Coronary artery (tissue), 2 donors: ENCODE data around the gene ELMOD1.

Experiments
- DNase-seq: peaks from one replicate; pipeline ENCODE4 v3.0.0-alpha.2; 2017; ENCODE audit warnings: low spot score
- H3K27ac ChIP-seq, 2 donors: fragments of 200-600 bp; sonication (generic); one replicate each; pipeline ENCODE4 v1.5.1; 2016 to 2019
- H3K4me3 ChIP-seq: fragments of 200-600 bp; sonication (generic); 2 replicates; pipeline ENCODE4 v1.5.1; 2016; ENCODE audit warnings: mild to moderate bottlenecking, moderate library complexity
- TF ChIP-seq, protein P1 (sequence below): fragments of 200-600 bp; sonication (generic); IDR thresholded peaks from one replicate; pipeline ENCODE4 v1.5.1; 2019; ENCODE audit warnings: antibody characterized with exemption

ELMOD1 gene

DNA sequence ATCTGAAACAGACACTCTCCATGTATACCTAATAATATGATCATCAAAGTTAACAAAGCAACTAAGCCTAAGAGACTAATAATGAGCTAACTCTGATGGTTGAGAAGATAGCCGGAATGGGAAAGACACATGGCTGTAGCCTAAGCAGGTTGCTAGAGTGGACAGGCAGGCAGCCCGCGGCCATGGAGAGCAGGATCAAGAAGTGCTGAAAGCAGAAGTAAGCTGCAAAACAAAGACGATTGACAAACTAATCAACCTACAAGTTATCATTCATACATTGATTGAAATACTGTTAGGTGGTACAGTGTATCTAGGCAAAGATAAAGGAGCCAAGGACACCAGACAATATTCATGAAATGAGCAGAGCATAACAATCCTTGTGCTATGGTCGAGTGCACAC, 91.6 kb downstream of the ELMOD1 start:
- no peak overlapping the region for H3K27ac ChIP-seq
- H3K4me3 ChIP-seq, result no peak overlapping the region
- DNase-seq, result no peak
- TF ChIP-seq, protein P1, sequence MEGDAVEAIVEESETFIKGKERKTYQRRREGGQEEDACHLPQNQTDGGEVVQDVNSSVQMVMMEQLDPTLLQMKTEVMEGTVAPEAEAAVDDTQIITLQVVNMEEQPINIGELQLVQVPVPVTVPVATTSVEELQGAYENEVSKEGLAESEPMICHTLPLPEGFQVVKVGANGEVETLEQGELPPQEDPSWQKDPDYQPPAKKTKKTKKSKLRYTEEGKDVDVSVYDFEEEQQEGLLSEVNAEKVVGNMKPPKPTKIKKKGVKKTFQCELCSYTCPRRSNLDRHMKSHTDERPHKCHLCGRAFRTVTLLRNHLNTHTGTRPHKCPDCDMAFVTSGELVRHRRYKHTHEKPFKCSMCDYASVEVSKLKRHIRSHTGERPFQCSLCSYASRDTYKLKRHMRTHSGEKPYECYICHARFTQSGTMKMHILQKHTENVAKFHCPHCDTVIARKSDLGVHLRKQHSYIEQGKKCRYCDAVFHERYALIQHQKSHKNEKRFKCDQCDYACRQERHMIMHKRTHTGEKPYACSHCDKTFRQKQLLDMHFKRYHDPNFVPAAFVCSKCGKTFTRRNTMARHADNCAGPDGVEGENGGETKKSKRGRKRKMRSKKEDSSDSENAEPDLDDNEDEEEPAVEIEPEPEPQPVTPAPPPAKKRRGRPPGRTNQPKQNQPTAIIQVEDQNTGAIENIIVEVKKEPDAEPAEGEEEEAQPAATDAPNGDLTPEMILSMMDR, result no peak

DNA sequence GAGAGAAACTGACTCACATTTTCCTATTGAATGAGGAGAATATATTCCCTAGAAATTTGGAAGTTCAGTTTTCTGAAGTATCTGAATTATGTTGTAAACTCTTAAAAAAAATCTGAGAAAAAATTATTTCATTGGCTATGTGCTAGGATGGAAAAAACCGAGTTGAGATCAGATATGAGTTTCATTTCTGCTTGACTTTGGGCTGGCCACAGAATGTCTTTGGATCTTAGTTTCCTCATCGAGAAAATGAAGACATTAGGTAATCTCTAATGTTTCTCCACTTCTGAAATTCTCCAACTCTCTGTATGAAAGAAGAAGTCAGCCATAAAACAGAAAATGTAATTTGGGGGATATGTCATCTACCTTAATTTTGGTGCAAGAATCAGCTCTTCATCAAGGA, 92.1 kb downstream of the ELMOD1 start:
- TF ChIP-seq, protein P1, result no peak
- Histone ChIP-seq H3K27ac (no peak overlapping the region), H3K4me3 (no peak overlapping the region)
- no peak for DNase-seq

- TF ChIP-seq, protein P1, result no peak
- H3K4me3 ChIP-seq, result no peak overlapping the region
- DNase-seq, result no peak
- H3K27ac ChIP-seq, result no peak overlapping the region
Measured at GRCh38 chr11:107683807-107684206, 92.9 kb downstream of the ELMOD1 start.

- Histone ChIP-seq H3K4me3 (no peak overlapping the region), H3K27ac (no peak overlapping the region)
- TF ChIP-seq, protein P1, result no peak
- no peak for DNase-seq
Measured at GRCh38 chr11:107688322-107688918, 97.5 kb downstream of the ELMOD1 start.

- DNase-seq, result no peak
- TF ChIP-seq, protein P1, result peak; percentile 25
Measured at GRCh38 chr11:107689317-107690202, 98.6 kb downstream of the ELMOD1 start.

DNA sequence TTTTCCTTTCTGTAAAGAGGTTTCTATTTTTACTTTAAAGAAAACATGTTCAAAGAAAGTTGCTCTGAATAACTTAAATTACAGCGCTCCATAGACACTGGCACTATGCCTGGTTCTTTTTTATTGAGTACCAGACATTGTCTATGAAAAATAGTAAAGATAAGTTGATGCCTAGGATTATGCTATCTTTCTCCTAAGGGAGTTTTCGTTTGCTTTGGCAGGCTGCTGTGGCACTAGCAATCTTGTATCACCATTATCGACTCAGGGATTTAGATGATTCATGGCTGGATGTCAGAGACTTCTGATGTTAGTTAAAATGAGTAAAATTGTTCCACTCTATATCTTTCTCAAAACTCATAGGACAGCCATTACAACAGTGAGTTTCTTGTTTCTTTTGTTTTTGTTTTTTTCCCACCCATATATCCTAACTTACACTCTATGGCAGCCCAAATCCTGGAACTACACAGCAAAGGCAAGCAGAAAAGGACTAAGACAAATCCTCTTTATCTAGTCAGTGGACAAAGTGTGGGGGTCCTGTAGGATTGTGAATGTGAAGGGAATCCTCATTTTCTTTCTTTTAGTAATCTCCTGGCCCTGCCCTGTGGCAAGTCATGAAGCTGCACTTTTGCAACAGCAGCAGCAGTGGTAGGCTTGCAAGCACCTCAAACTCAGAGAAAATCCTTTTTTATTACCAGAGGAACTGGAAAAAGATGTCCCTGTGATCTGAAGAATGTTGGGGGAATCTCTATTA, 100.2 kb downstream of the ELMOD1 start:
- no peak for DNase-seq
- TF ChIP-seq, protein P1, result no peak

More at GRCh38 chr11:107689317-107690202, 98.6 kb downstream of the ELMOD1 start:
- peak overlapping the region in 1 of 2 donors; percentile 19 for H3K27ac ChIP-seq
- H3K4me3 ChIP-seq, result no peak overlapping the region

More for the DNA sequence above, 100.2 kb downstream of the ELMOD1 start:
- no peak overlapping the region for H3K27ac ChIP-seq
- H3K4me3 ChIP-seq, result no peak overlapping the region
